Kidney capillary endothelial cell (primary cell): Measurements from ENCODE around the gene SDF2.
A peak's percentile ranks its signal among the peaks of the same experiment; 100 is the strongest.
"Not testable (repeated sequence)": the region's sequence is repeated elsewhere in the genome, so short reads cannot be mapped to it uniquely, and the experiment has no call there.

Source experiments
- DNase-seq: peaks from one replicate; pipeline ENCODE4 v3.0.0-alpha.2; 2018; ENCODE audit warnings: low spot score

Gene SDF2

DNA sequence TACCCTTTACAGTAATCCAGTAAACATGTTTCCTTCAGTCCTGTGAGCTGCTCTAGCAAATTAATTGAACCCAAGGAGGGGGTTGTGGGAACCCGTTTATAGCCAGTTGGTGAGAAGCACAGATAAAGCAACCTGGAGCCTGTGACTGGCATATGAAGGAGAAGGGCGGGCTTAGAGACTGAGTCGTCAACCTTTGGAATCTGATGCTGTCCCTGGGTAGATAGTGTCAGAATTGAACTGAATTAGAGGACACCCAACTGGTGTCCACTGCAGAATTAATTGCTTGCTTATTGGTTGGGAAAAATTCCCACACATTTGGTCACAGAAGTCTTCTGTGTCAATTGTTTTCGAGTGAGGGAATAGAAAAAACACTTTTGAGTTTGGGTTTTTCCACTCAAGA is 34.9 kb downstream of the SDF2 start:
- DNase-seq: no peak

DNA sequence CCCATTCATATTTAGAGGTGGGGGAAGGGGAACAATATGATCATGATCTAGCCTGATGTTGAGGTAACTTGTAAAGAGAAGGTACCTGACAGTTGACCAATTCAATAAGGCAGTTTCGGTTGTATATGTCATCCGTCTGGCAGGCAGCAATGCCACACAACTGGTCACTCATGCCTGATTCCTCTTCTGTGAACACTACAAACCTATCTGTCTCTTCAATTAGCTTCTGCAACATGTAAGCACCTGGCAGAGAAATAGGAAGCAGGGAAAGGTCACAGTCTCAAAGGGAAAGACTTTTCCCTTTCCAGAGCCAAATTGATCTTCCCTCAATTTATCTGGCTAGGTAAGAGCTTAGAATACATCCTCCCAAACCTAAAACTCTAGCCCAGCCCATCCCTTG is 37.6 kb downstream of the SDF2 start:
- DNase-seq: no peak

GRCh38 chr17:28623696-28624095 is 38.0 kb downstream of the SDF2 start:
- DNase-seq: no peak

DNA sequence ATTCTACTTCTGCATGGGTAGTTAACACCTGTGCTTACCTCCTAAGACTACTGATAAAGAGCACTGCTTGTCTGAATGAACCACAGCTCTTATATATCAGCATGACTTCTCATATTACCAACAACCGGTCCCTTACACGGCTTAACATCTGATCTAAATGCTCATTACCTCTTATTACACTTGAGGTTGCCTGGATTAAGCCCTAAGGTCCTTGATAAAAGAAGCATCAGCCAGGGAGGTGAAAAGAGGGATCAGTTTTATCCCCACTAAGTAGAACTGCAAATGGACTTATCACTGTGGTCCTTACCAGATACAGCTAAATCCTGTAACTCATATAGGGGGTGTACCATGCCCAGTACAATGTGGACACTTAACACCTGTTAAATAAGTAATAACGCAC is 39.5 kb downstream of the SDF2 start:
- no peak for DNase-seq

GRCh38 chr17:28620010-28620409 is 41.7 kb downstream of the SDF2 start:
- no peak for DNase-seq

- no peak for DNase-seq
Observed at GRCh38 chr17:28618464-28618863, 43.2 kb downstream of the SDF2 start.

- no peak for DNase-seq
Observed at GRCh38 chr17:28616281-28616680, 45.4 kb downstream of the SDF2 start.

GRCh38 chr17:28615260-28615940 is 46.3 kb downstream of the SDF2 start:
- no peak for DNase-seq

- DNase-seq: no peak
Observed at GRCh38 chr17:28613931-28614381, 47.8 kb downstream of the SDF2 start, which contains the start of gene RSKR. RSKR (minus strand) TSS chr17:28614185; CDS start chr17:28614161, 24 bp downstream.

GRCh38 chr17:28612936-28613872 is 48.5 kb downstream of the SDF2 start:
- DNase-seq: peak; percentile 21

- DNase-seq: no peak
Observed at GRCh38 chr17:28612531-28612930, 49.2 kb downstream of the SDF2 start.

DNA sequence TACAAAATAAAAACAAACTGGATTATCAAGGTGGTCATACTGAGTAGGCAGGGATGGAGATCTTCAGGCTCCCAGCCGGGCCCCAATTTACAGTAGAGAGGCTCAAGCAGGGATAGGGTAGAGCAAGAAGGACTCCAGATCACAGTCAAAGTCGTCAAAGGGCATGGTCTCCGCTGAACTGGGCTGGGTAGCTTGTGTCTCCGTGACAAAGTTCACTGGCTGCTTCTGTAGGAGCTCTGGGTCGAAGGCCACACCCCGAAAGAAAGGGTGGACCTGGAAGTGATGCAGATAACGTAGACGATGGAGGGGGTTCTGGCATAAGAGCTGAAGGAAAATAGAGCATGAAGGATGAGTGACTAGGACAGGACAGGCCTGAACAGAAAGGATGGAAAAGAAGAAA is 51.3 kb downstream of the SDF2 start:
- DNase-seq: no peak

DNA sequence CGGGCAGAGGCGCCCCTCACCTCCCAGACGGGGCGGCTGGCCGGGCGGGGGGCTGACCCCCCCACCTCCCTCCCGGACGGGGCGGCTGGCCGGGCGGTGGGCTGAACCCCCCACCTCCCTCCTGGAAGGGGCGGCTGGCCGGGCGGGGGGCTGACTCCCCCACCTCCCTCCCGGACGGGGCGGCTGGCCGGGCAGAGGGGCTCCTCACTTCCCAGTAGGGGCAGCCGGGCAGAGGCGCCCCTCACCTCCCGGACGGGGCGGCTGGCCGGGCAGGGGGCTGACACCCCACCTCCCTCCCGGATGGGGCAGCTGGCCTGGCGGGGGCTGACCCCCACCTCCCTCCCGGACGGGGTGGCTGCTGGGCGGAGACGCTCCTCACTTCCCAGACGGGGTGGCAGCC is 57.7 kb downstream of the SDF2 start:
- not testable (repeated sequence) for DNase-seq

GRCh38 chr17:28599311-28600184 is 62.2 kb downstream of the SDF2 start:
- peak; percentile 96 for DNase-seq

- peak; percentile 88 for DNase-seq
Observed at GRCh38 chr17:28598799-28599310, 62.9 kb downstream of the SDF2 start, which contains the start of gene SPAG5. SPAG5 (minus strand) TSS chr17:28599025; CDS start chr17:28598946, 79 bp downstream.

- peak; percentile 5 for DNase-seq
Observed at GRCh38 chr17:28598389-28598788, 63.3 kb downstream of the SDF2 start.
